Measurements from ENCODE around the gene MRPS12.

DNA sequence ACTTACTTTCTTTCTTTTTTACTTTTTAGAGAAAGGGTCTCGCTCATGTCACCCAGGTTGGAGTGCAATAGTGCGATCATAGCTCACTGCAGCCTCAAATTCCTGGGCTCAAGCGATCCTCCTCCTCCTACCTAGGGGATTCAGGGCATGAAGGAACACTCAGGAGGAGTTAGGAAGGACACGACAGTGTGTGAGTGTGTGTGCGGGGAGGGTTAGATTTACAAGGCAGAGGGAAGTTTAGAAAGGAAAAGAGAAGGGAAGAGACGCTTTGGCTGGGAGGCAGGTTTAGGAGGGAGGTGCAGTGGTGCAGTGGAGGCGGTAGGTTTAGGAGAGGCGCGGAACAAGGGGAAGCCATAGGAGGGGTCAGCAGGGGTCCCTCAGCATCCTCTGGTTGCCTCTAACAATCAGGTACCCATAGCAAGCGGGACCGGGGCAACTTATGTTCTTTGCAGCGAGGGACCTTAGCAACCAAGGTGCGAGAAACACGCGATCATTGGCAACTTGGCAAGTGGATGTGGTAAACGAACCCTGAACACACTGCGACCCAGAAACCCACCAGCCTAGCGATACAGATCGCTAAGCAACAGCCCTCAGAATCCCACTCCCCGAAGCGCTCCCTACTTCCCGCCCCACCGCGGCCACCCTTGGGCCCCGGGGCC, 31.8 kb upstream of the MRPS12 start:
- no peak for TF ChIP-seq ZFP3 (tag by site-specific recombination; IDR thresholded peaks at IDR 0.05; ENCODE audit: low read depth)
- TF ChIP-seq, protein P1, sequence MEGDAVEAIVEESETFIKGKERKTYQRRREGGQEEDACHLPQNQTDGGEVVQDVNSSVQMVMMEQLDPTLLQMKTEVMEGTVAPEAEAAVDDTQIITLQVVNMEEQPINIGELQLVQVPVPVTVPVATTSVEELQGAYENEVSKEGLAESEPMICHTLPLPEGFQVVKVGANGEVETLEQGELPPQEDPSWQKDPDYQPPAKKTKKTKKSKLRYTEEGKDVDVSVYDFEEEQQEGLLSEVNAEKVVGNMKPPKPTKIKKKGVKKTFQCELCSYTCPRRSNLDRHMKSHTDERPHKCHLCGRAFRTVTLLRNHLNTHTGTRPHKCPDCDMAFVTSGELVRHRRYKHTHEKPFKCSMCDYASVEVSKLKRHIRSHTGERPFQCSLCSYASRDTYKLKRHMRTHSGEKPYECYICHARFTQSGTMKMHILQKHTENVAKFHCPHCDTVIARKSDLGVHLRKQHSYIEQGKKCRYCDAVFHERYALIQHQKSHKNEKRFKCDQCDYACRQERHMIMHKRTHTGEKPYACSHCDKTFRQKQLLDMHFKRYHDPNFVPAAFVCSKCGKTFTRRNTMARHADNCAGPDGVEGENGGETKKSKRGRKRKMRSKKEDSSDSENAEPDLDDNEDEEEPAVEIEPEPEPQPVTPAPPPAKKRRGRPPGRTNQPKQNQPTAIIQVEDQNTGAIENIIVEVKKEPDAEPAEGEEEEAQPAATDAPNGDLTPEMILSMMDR (tag by site-specific recombination; IDR thresholded peaks at IDR 0.05): no peak
- no peak for TF ChIP-seq ZNF175 (tag by site-specific recombination; IDR thresholded peaks at IDR 0.05)
- no peak for TF ChIP-seq ZNF510 (tag by site-specific recombination; IDR thresholded peaks at IDR 0.05; ENCODE audit: insufficient replicate concordance)
- TF ChIP-seq, protein P2, sequence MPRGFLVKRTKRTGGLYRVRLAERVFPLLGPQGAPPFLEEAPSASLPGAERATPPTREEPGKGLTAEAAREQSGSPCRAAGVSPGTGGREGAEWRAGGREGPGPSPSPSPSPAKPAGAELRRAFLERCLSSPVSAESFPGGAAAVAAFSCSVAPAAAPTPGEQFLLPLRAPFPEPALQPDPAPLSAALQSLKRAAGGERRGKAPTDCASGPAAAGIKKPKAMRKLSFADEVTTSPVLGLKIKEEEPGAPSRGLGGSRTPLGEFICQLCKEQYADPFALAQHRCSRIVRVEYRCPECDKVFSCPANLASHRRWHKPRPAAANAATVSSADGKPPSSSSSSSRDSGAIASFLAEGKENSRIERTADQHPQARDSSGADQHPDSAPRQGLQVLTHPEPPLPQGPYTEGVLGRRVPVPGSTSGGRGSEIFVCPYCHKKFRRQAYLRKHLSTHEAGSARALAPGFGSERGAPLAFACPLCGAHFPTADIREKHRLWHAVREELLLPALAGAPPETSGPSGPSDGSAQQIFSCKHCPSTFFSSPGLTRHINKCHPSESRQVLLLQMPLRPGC (tag by site-specific recombination; IDR thresholded peaks at IDR 0.05): no peak
- TF ChIP-seq GLIS1 (tag by site-specific recombination; IDR thresholded peaks at IDR 0.05): no peak
- TF ChIP-seq ZFP41 (tag by site-specific recombination; IDR thresholded peaks at IDR 0.05; ENCODE audit: borderline replicate concordance): no peak

All from HEK293 (cell line).